SKM-1 treated with dmso at 0.1 percent for 144 hours (cell line): ENCODE measurements around the gene TNIK.

ENCODE experiments used
- DNase-seq: peaks from one replicate; lab custom pipeline; 2025; ENCODE audit not compliant: unreplicated experiment; lab: John Stamatoyannopoulos, UW

Gene TNIK

GRCh38 chr3:171201825-171202224 lies 258.4 kb downstream of the TNIK start:
- DNase-seq, result no peak

- DNase-seq, result peak; percentile 13
These were observed 259.5 kb downstream of the TNIK start for GRCh38 chr3:171200750-171201088.

GRCh38 chr3:171200052-171200749 lies 260.0 kb downstream of the TNIK start:
- DNase-seq, result no peak

DNA sequence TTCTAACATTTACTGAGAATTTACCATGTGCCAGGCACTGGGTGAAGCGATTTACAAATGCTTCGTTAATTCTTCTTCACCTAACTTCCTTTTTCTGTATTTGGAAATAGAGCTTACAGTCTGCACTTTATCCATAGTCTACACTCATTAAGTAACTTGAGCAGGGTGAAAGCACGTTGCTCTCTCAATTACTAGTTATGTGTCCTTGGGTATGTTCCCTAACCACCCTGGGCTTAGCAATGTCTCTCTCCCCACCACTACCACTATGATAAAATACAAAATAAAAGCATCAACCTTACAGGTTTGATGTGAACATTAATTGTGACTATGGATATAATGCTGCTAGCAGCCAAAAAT lies 260.8 kb downstream of the TNIK start:
- peak; percentile 67 for DNase-seq

- DNase-seq, result no peak
These were observed 261.3 kb downstream of the TNIK start for GRCh38 chr3:171198781-171199472.

DNA sequence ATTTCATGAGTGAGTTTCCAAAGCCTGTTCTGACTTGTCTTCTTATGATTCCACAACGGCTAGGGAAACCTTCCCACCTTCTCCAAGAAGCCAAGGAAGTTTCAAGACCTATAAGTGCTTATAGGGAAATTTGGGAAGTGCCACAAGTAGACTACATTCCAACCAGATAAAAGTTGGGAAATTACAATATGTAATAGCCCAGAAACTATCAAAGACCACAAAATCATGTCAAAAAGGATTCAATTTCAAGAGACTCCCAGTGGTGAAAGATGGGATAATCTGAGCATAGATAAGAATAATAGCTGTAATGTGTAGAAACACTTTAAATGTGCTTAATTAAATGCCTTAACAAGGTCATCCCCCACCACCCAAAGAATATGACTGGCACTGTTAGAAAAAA lies 264.5 kb downstream of the TNIK start:
- no peak for DNase-seq

- no peak for DNase-seq
These were observed 265.2 kb downstream of the TNIK start for GRCh38 chr3:171194965-171195364.

DNA sequence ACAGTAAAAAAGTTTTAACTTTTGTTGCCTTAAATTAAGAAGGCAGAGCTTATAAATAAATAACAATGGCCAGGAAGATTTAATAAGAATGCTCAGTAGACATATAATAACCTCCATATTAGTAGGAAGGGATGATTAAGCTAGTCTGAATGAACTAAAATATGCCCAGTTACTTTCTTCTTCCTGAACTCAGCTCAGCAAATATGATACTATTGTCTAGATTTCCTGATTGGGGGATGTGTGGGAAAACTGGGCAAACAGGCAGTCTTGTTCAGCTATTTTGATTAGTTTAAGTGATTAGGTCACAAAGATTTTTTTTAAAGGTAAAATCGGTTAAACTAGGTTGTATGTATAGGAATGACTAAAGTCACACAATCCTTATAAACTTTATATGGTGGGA lies 266.5 kb downstream of the TNIK start:
- DNase-seq, result no peak

DNA sequence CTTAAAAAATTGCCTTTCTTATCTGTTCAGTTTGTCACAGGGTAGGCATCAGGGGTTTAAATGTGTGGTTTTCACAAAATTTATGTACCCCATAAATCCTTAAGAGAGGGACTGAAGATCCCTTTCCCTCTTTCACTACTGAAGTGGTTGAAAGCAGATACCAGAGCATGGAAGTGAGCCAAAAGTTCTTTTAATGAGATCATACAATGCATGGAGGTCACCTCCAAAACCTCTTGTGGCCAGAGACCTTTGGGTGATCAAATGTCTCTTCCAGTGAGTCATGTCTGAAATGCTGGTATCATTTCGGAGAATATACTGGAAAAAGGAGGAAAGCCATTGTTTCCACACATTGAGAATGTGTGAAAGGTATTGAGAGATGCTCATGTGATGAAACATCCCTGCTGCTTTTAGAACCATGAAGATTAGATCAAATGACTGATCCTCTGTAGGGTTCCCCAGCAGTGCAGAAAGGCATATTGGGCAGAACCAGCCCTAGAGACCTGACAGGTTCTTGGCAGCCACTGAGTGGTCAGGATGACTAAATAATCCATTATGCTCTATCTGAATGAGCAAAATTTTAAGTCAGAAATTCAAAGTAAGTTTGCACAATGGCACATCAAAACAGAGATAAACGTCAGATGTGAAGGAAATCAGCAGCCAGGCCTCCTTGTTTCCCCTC lies 267.9 kb downstream of the TNIK start:
- DNase-seq, result no peak

- no peak for DNase-seq
These were observed 269.5 kb downstream of the TNIK start for GRCh38 chr3:171190668-171191067.

DNA sequence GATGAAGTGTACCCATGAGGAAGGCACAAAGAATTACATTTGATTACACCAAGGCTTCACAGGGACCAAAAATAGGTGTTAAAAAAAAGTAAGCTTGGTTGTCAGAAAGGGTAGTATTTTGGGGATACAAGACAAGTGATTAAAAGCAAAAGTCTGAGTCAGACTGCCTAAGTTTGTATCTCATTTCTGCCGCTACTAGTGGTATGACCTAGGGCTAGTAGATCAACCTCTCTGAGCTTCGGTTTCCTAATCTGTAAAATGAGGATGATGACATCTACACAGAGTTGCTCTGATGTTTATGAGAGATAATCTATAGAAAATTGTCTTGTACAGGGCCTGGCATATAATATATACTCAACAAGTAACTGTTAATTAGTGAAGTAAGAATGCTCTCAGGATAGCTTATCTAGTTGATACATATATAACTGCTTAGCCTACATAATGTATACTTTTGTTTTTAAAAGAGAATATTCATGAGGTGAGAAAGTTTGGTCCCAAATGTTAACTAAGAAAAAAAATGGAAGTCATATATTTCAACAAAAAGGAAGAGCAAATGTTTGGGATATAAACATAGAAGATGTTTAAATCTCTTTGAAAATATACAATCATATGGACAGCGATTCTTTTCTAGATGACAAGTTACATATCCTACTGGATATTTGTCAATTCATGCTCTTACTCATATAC lies 270.7 kb downstream of the TNIK start:
- DNase-seq, result no peak

DNA sequence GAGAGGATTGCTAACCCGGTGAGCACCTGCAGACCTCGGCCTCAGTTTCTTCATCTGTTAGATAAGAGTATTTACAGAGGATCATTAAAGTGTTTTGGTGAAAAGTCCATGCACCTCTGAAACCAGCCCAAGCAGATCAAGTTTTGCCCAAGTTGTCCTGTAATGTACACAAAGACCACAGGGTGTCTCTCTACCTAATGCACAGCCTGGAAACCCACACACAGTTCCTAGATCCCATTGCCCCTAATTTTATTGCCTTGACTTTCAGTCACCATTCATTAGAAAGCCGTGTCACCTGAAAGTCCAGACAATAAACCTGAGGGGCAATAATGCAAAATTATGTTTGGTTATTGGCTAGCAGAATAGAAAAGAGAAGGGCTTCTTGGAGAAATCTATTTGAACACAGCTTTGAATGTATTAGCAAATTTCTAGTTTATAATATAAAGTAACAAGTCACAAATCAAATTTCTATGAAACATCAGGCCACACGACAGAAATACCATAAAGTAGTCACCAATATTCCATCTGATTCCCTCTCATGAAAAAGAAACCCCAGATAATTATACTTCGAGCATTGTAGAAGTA lies 272.4 kb downstream of the TNIK start:
- peak; percentile 10 for DNase-seq

DNA sequence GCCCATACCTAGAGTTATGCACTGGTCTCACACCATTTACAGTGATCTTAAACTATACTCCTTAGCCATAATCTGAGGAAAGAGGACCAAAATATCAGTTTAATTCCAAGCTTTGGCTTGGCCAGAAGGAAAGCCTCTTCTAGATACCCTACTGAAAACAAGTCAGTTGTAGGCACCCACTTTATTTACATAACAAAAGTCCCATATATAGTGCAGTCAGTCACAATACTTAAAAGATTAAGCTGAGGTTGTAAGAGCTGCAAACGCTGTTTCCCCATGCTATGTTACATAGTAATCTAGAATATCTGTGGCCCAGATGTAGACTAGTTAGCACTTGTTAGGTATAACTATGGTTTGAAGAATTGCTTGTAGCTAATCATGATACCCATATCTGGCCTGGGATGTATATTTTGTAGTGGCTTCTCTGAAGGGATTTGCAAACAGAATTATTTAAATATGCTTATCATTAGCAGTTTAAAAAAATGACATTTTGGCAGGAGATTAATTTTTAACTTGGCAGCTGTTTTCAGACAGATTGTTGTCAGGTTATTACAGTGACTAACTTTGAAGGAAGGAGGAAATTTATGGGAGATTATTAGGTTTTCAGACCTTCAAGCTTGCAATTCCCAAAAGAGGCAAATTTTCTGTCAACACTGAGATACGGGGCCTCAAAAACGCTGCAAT lies 273.2 kb downstream of the TNIK start:
- no peak for DNase-seq

DNA sequence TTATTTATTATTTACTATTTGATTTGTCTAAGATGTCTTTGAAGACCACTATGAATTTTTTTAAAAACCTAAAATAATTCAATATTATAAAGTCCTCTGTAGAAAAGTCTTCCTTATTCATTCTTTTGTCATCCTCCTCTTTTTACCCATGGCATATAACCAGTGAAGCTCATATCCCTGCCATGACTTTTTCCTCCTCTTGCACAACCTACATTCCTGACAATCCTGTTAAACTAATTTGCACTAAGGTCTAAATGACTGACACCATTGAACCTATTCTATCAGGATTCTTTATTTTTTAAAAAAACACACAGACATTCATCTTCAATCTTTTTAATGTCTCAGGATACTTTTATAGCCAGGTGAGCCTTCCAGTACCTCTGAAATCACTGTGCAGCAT lies 273.8 kb downstream of the TNIK start:
- no peak for DNase-seq

DNA sequence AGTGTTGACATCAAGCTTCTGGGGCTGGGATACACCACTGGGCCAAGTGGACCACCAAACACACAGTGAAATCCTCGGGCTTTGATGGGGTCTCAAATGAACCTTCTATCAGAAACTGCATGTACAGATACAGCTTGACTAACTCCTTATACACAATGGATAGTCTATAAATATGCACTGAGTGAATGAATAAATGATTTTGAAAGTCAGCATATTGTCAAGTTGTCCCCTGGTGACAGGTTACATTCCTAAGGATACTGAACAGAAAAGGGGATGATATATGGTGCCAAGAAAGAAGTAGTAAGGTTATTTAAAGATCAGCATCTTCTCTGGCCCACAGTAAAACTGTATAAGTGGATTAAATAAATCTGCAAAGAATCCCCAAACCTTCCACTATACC lies 274.2 kb downstream of the TNIK start:
- DNase-seq, result no peak

DNA sequence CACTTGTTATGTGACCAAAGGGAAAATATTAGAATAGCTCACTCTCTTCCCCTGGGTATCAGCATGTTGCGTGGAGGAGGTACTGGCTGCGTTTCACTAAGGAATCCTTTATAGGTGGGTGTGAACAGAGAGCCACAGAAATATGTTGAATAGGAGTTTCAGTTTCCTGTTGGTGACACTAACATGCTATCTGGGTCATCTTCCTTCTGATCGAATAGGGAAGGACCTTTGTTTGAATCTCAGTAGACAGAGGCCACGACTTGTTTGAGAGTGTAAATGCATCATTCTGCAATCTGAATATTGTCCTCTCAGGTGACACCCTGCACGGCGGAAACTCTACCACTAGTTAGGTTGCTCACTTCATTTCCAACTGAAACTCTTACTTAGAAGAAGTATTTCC lies 275.8 kb downstream of the TNIK start:
- DNase-seq, result no peak

GRCh38 chr3:171183042-171183441 lies 277.2 kb downstream of the TNIK start:
- DNase-seq, result no peak

- DNase-seq, result no peak
These were observed 278.1 kb downstream of the TNIK start for GRCh38 chr3:171181907-171182690.

DNA sequence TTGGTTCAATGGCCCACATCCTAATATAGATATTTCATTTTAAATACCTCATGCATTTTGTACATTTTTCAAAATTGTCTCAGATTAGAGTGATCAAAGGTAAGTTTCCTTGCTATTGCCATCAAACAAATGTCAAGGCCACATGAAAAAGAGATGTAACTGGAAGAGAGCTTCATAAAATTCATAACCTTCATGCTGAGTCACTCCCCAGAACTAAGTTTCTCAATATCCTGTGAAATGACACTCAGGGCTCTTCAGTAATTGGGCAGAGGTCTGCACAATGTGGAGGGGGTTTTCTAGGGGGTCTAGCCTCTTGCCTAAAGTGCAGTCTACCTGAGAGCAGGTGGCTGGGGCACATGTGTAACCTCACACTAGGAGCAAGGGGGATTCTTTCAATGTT lies 281.5 kb downstream of the TNIK start:
- DNase-seq, result no peak

GRCh38 chr3:171177553-171177952 lies 282.7 kb downstream of the TNIK start:
- no peak for DNase-seq
